Amniotic stem cell (primary cell): ENCODE results near the gene SHISAL2B.
"Not testable (repeated sequence)": the region's sequence is repeated elsewhere in the genome, so short reads cannot be mapped to it uniquely, and the experiment has no call there.

Source experiments
- DNase-seq: peaks from one replicate; lab custom pipeline; 2025; lab: John Stamatoyannopoulos, UW

The SHISAL2B gene

DNA sequence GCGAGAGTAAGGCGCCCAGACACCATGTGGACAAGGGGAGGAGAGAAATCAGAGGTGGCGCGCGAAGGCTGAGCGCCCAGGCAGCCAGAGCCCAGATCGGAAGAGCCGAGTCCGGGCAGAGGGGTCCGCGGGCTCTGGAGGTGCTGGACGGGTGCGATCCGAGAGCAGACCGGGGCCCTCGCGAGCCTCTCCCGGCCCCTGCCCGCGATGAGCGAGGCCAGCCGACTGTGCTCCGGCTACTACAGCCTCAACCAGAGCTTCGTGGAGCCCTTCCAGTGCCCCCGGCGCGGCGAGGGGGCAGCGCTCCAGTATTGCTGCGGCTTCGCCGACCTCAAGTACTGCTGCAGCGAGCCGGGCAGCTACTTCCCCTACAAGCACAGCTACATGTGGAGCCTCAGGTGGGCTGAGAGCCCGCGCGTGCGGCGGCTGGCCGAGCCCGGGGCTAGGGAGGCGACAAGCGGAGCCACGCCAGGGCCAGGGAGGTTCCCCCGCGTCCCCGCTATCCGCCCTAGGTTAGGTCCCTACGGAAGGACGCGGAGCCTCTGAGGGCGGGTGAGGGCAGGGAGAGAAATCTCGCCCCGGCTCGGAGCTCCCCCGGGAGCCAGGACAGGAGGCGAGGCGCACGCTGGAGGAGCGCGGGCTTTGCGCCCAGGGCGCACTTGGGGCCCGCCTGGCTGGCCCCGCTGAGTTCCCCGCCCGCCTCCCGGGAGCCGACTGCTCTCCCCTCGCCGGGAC, at the start of gene SHISAL2B:
Gene SHISAL2B, plus strand, starts transcription at position 87 of the 735 bp plus-strand sequence. Its CDS starts 121 bp downstream, at position 208.
- DNase-seq: no peak

DNA sequence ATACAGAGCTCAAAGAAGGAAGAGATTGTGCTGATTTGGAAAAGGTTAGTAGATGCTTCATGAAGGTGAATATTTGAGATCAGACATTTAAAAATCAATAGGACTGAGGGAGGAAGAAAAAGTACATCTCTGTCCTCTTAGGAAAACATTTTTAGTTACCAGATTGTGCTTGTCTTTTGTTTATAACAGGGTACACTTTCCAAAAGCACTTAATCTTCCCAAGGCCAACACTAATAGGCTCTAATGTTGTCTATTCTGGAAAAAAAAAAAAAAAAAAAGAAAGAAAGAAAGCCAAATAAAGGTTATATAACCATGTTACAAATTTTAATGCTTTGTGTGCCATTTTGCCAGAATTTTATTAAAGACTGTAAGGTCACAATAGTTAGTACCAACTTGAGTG, 45.5 kb upstream of the SHISAL2B start:
- no peak for DNase-seq

DNA sequence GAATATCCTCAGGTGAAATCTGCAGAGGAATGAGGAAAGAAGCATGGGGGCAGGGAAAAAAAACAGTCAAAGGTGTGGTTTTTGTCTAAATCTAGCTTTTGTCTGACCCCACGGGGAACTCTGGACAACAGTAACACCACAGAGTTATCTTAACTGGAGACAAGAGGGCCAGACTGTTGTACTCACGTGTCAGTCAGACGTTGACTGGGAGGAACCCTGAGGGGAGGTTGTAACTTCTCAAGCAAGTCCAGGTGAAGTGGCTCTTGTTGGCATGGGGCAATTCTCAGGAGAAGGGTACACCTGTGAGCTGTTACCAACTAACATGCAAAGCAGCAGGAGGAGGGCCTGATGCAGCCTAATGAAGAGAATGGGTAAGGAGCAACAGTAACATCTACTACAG, 44.1 kb upstream of the SHISAL2B start:
- no peak for DNase-seq

DNA sequence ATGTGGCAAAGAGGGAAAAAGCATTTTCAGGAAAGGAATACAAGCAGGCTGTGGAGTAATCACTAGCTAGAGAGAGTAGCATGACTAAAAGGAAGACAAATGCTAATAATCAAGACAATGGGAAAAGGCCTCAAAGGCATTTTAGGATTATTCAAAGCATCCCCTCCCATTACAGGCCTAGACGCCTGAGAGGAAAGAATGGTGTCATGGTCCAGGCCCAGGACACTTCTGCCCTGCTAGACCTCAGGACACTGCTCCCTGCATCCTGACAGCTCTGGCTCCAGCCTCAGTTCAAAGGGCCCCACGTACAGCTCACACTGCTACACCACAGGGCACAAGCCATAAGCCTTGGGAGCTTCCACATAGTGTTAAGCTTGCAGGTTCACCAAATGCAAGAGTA, 40.8 kb upstream of the SHISAL2B start:
- DNase-seq: no peak

DNA sequence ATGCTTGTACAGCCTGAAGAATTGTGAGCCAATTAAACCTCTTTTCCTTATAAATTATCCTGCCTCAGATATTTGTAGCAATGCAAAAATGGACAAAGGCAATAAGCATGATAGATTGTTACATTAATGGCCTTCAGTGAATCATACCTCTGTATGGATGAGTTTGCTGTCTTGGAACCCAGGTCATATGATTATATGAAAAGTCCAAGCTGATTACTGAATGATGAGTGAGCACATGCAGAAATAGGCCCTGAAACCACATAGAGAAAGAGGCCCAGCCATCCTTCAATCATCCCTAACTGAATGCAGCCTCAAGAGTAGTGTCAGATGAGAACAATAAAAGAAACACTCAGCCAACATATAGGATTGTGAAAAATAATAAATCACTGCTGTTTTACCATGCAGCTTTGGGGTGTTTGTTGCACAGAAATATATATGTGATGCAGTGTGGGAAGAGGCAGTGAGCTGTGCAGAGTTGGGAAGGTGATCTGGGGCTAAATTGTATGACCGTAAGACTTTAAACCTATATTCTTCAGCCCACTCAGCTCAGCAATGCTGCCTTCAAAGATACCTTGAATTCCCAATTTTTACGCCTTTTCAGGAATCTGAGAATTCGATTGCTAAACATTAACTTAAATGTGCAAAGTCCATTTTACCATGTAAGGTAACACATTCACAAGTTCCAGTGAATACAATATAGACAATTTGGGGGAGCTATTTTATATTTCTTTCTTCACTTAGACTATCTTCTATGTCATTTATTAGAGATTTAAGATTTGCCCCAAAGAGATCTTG, 36.3 kb upstream of the SHISAL2B start:
- DNase-seq: no peak

DNA sequence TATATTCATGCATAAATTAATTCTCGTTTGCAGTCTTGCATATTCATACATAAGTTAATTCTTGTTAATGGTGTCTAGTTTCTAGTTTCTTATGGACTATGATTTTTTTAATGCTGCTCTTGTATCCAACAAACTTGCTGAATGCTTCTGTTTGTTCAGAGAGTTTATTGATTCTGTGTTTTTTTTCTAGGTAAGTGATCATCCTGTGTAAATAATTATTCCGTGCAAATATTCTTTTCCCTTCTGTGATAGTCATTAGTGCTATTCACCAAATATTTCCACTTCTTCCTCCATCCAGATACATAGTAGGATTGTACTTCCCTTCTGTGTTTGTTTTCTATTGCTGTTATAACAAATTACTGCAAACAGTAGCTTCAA, 35.8 kb upstream of the SHISAL2B start:
- DNase-seq: no peak

DNA sequence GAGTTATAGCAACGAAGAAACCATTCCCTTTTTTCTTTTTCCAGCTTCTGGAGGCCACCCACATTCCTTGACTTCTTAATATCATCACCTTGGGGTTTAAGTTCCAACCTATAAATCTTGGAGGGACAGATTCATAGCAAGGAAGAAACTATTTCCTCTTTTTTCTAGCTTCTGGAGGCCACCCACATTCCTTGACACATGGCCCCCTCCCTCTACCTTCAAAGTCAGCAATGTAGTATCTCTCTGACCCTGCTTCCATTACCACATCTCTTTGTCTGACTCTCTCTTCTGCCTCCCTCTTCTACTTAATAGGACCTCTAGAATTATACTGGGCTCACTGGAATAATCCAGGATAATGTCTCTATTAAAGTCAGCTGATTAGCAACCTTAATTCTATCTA, 34.7 kb upstream of the SHISAL2B start:
- DNase-seq: no peak

DNA sequence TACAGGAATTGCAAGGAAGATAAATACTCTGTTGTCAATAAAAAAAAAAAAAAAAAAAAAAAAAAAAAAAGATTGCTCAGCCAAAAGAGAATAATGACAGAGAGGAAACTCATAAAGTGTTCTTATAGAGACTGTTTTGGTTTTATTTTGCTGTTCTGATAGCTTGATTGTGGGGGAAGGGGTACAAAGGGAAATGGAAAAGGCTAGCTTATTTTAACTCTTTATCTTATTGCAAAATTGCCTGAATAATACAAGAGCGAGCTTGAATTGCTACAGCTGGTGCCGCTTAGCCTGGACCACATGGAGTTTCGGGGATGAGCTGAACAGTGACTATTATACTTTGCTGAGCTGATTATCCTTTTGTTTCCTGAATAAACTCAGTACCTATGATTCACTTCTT, 31.0 kb upstream of the SHISAL2B start:
- DNase-seq: no peak

DNA sequence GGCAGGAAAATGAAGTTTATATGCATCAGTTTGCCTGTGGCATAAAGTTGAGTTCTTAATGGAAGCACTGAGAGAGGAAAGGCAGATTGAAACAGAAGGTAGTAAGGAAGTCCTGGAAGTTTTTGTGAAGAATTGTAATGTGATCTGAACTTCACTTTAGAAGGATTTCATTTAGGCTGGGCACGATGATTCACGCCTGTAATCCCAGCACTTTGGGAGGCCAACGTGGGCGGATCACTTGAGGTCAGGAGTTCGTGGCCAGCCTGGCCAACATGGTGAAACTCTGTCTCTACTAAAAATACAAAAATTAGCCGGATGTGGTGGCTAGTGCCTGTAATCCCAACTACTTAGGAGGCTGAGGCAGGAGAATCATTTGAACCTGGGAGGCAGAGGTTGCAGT, 27.1 kb upstream of the SHISAL2B start:
- not testable (repeated sequence) for DNase-seq

DNA sequence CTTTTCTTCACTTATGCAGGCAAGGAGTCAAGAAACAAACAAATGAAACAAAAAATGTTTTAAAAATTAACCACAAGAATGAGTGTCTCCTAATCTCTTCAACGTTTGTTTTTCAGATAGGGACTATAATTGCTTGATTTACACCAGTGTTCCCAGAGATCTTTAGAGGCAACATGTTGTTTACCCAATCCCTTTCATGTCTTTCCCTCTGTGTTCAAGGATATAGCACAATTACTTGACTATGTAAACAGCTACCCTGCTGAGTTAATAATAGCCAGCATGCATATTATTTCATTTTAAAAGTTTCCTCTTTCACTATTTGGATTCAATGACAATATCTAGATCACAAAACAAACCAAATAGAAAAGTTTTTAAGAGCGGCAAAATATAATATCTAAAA, 25.1 kb upstream of the SHISAL2B start:
- no peak for DNase-seq

DNA sequence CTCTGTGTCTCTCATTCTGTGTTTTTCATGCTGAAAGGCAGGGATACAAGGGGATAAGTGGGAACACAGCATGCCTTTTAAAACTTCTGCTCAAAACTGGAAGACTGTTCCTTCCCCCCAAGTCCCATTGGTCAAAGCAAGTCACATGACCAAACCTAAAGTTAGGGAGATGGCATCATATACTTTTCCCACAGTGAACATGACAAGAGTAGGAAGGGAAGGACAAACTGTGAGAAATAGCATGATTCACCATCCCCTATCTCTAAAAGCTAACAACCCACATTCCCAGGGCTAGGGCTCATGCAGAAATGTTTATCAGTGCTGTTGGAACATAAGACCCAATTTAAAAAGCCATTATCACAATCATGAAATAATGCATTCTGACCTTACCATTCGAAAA, 24.2 kb upstream of the SHISAL2B start:
- peak; percentile 20 for DNase-seq

DNA sequence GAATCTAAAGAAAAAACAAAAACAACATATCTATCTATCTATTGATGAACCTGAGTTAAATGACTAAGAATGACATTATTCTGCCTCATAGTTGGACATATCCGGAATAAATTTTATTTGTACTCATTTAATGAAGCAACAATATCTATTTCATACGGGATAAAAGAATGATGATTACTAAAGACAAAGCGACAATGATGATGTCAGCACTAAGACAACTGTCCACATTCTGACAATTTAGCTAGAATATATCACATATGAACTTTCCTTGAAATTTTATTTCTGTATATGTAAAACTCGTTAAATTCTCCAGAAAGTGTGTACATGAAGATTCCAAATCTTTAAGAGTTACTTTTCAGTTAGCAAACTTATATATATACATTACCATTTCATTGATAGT, 23.2 kb upstream of the SHISAL2B start:
- DNase-seq: no peak

DNA sequence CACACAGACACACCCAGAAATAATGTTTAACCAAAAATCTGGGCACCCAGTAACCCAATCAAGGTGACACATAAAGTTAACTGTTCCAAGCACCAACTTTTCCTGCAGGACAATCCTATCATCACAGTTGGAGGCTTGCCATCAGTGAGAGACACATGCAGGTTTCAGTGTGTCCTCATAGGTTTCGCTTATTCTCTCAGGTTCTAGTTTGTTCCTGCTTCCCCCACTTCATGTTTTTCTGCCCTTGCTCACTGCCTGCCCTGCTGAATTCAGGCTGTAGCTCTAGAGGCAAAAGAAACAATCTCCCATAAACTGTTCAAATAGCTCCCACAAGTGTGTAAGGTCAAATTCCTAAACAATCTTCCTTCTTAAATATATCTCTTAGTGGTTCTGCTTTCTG, 20.0 kb upstream of the SHISAL2B start:
- DNase-seq: no peak

DNA sequence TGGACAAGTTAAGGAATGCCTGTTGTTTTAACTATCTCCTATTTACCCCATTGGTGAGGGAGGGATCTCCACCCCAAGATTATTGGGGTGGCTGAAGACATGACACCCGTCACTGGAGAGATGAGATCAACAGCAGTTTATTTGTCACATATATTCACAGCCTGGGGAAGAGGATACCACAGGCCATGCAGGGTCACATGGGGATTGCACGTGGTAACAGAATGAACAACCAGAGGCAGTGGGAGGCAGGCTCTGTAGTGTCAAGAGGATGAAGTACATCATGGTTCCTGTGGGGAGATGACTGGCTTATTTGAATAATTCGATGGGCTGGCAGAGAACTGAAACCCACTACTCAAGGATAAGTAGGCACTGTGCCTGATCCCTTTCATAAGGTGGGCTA, 18.6 kb upstream of the SHISAL2B start:
- no peak for DNase-seq

DNA sequence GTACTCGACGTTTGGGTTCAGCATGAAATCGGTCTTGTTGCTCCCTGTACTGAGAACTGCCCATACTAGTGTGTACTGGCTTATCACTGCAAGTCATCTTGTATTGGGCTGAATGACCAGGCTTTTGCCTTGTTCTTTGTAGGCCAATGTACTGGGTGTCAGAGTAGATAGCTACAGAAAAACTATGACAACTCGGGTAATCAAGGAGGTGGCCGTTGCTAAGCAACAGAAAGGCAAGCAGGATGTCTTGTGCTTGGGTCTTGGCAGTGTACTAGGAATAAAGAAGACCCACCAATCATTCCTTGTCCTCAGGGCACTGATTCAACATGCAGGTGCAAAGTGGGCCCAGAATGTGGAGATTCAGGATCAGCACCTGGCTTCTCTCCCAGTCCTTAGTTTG, 11.9 kb upstream of the SHISAL2B start:
- no peak for DNase-seq

DNA sequence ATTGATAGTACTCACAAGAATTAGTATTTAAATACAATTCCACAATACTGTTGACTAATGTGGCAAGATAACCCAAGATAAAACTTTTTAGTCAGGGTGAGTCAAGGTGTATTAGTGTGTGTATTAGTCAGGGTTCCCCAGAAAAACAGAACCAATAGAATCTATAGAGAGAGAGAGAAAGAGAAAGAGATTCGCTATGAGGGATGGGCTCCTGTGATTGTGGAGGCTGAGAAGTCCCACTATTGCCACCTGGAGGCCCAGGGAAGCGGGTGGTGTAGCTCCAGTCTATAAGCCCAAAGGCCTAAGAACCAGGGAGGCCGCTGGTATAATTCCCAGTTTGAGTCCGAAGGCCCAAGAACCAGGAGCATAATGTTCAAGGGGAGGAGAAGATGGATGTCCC, 10.0 kb upstream of the SHISAL2B start:
- no peak for DNase-seq

DNA sequence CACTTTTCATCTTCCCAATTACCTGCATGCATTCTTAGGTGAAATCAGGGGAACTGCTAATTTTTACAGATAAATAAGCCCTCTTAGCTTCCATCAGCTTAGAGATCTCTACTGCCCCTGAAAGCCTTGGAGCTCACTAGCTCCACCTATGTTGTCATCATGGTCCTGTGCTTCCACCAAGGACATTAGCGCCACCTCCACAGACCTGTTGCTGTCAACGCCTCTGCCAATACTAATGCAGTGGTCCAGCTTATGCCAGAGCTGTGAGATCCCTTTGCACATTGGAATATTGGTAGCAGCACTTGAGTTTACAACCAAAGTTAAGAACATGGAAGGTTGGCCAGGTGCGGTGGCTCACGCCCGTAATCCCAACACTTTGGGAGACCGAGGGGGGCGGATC, 7.7 kb upstream of the SHISAL2B start:
- DNase-seq: no peak

DNA sequence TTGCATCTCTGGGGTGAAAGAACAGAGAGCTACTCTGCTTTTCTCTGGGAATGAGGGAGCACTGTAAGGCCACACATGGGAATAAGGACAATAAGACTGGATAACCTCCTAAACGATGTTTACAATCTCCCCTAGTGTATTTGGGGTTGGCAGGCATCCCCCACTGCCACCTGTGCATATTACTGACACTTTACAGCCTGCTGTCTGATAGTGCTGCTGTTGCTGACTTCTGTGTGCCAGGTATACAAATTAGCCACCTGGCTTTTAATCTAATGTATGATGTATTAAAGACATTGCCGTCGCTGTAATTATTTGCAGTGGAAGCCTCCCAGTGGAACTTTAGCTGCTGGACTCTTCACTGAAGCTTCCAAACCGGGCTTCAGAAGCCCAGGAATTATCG, 4.4 kb upstream of the SHISAL2B start:
- no peak for DNase-seq

DNA sequence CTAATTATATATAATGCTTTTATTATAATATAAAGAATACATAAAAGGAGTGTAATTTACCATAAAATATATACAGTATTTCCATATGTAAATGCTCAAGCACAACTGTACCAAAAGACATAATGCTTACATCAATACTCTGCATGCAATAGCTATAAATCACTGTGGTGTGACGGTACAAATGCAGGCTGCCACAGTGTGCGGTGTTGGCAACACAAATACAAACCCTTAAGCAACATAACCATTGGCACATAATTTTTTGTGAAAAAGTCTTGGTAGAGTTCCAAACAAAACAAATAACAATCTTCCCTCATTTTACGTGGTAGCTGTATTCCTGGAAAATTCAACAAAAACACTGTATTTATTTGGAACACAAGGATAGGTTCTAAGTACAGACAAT, 1.9 kb upstream of the SHISAL2B start:
- no peak for DNase-seq

DNA sequence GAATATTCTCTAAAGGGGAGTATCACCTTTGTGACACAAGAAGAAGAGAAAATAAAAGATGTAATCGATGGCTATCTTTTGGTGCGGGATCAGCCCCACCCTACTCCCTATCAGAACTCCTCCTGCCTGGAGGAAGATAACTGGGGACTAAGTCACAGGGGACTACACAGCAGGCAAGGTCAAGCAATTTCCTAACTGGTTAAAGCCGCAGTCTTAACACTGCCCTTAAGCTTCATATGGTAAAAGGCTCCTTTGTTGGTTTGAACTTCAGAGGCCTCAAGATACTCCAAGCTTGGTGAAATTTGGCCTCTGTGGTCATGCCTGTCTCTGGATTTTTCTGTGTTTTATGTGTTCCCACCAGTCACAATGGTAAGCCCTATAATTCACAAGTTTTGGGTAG, 1.3 kb upstream of the SHISAL2B start:
- DNase-seq: no peak

DNA sequence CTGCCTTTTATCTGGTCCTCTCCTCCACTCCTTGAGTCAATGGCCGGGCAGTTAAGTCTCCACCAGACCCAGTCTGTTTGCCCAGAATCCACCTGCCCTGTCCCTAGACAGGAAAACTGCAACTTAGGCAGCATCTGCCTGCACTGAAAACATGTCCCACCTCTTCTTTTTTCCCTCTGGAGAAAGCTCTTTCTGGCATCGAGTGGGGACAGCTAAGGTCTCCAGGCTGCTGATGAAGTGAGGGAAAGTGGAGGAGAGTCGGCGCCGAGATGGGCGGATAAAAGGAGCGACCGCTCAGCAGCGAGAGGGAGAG, 243 bp upstream of the SHISAL2B start:
- DNase-seq: no peak

DNA sequence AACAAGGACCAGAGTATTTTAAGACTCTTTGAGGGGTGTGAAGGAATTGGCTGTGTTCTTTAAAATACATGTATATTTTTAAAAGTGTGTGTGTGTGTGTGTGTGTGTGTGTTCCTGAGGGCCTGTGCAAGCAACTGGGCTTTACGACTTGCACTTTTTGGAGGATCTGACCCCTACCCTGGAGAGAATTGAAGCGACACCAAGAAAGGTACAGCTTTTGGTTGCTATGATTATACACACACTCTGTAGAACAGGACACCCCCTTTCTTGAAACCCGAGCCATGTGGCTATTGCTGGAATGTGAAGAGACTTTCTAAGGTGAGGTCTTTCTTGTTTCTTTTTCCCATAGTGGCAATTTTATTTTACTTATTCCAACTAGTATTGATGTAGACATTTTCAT, 988 bp downstream of the SHISAL2B start:
- no peak for DNase-seq

DNA sequence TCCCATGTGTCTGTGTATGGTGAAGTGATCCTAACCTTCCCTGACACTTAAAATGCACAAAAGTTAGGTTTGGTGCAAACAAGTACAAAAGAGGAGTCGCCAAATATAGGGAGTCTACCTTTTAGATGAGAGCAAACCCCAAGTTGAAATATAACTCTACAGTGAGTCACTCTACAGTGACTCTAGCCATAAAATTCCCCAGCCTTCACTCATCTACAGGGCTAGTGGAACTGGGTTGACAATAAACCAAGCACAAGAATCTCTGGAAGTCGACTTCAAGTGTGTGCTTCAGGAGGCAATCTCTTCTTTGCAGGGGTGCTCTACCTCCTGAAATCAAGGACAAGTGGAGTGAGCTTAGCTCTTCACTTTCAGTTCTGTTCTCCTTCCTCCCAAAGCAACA, 3.3 kb downstream of the SHISAL2B start:
- no peak for DNase-seq

DNA sequence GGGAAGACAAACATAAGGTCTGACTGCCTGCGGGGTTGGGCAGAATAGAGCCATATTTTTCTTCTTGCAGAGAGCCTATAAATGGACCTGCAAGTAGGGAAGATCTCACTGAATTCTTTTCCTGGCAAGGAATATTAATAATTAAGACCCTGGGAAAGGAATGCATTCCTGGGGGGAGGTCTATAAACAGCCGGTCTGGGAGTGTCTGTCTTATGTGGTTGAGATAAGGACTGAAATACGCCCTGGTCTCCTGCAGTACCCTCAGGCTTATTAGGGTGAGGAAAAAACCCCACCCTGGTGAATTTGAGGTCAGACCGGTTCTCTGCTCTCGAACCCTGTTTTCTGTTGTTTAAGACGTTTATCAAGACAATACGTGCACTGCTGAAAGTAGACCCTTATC, 6.1 kb downstream of the SHISAL2B start:
- DNase-seq: not testable (repeated sequence)
